ENCODE results near the gene SPATA32.

DNA sequence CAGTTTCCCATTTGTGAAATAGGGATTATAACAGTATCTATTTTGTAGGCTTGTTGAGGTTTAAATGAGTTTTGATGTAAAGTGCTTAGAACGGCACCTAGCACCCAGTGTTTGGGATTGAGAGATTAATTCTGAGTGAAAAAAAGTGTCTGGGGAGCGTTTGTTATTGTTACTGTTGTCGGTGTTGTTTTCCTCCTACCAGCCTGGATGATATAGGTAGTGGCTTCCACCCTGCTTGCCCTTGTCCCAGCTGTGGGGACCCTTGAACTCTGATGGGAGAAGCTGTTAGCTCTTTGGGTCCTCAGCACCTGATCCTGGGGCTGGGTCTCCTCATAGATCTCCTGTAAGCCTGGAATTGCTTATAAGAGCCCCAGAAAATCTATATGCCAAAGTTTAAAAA is 35.3 kb downstream of the SPATA32 start:
- no peak for TF ChIP-seq RAD21 (conservative IDR thresholded peaks at IDR 0.05 in 1 of 2, IDR thresholded peaks at IDR 0.05 in 1 of 2)
- TF ChIP-seq, protein P1, sequence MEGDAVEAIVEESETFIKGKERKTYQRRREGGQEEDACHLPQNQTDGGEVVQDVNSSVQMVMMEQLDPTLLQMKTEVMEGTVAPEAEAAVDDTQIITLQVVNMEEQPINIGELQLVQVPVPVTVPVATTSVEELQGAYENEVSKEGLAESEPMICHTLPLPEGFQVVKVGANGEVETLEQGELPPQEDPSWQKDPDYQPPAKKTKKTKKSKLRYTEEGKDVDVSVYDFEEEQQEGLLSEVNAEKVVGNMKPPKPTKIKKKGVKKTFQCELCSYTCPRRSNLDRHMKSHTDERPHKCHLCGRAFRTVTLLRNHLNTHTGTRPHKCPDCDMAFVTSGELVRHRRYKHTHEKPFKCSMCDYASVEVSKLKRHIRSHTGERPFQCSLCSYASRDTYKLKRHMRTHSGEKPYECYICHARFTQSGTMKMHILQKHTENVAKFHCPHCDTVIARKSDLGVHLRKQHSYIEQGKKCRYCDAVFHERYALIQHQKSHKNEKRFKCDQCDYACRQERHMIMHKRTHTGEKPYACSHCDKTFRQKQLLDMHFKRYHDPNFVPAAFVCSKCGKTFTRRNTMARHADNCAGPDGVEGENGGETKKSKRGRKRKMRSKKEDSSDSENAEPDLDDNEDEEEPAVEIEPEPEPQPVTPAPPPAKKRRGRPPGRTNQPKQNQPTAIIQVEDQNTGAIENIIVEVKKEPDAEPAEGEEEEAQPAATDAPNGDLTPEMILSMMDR (IDR thresholded peaks at IDR 0.05) = no peak
- TF ChIP-seq, protein P2, sequence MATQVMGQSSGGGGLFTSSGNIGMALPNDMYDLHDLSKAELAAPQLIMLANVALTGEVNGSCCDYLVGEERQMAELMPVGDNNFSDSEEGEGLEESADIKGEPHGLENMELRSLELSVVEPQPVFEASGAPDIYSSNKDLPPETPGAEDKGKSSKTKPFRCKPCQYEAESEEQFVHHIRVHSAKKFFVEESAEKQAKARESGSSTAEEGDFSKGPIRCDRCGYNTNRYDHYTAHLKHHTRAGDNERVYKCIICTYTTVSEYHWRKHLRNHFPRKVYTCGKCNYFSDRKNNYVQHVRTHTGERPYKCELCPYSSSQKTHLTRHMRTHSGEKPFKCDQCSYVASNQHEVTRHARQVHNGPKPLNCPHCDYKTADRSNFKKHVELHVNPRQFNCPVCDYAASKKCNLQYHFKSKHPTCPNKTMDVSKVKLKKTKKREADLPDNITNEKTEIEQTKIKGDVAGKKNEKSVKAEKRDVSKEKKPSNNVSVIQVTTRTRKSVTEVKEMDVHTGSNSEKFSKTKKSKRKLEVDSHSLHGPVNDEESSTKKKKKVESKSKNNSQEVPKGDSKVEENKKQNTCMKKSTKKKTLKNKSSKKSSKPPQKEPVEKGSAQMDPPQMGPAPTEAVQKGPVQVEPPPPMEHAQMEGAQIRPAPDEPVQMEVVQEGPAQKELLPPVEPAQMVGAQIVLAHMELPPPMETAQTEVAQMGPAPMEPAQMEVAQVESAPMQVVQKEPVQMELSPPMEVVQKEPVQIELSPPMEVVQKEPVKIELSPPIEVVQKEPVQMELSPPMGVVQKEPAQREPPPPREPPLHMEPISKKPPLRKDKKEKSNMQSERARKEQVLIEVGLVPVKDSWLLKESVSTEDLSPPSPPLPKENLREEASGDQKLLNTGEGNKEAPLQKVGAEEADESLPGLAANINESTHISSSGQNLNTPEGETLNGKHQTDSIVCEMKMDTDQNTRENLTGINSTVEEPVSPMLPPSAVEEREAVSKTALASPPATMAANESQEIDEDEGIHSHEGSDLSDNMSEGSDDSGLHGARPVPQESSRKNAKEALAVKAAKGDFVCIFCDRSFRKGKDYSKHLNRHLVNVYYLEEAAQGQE (IDR thresholded peaks at IDR 0.05) = no peak
